ENCODE data around the gene POGLUT2.

POGLUT2 gene

DNA sequence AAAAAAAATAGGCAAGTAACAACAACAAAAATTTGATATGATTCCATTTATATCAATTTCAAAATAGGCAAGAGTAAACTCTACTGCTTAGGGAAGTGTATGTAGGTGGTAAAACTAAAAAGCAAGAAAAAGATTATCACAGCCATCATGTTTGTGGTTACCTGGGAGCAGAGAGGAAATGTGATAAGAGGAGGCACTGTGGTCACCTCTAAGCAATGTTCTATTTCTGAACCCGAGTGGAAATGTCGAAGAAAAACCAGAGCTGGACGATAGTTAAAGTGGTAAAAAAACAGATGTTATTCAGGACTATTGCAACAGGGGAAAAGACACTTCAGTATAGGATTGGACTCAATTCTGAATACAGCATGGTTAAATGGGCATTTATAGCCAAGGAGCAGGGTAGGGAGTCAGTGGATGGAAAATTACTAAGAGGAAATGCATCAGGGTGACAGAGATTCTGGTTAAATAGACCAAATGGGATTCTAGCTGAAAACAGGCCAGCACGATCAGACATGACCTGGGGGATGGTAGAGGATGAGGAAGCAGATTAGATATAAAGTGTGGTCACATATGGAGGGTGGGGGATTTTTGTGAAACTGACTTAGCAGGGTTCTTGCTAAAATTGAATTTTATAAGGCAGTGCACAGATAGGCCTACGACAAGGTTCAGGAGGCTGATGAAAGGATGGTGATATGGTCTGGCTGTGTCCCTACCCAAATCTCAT lies 19.2 kb downstream of the POGLUT2 start:
- ATAC-seq: no peak
- TF ChIP-seq PPARA (CRISPR knock-in tag; IDR thresholded peaks at IDR 0.05; ENCODE audit: borderline replicate concordance) (no peak), TCF4 (CRISPR knock-in tag; IDR thresholded peaks at IDR 0.05; ENCODE audit: borderline replicate concordance) (no peak), ISL1 (CRISPR knock-in tag; IDR thresholded peaks at IDR 0.05) (no peak), ZNF565 (CRISPR knock-in tag; conservative IDR thresholded peaks at IDR 0.05; ENCODE audit: low read depth) (no peak), GLIS3 (CRISPR knock-in tag; IDR thresholded peaks at IDR 0.05) (no peak), ARNTL (CRISPR knock-in tag; IDR thresholded peaks at IDR 0.05; ENCODE audit: borderline replicate concordance, low read depth) (no peak), SNAI2 (CRISPR knock-in tag; IDR thresholded peaks at IDR 0.05) (no peak), TOX (CRISPR knock-in tag; IDR thresholded peaks at IDR 0.05; ENCODE audit: borderline replicate concordance) (no peak), ESRRG (CRISPR knock-in tag; IDR thresholded peaks at IDR 0.05) (no peak), BACH2 (CRISPR knock-in tag; IDR thresholded peaks at IDR 0.05; ENCODE audit: borderline replicate concordance) (no peak), ZFP30 (CRISPR knock-in tag; IDR thresholded peaks at IDR 0.05) (no peak), ZFP3 (CRISPR knock-in tag; IDR thresholded peaks at IDR 0.05) (no peak), ZC3H10 (CRISPR knock-in tag; IDR thresholded peaks at IDR 0.05) (no peak)
- TF ChIP-seq, protein P1, sequence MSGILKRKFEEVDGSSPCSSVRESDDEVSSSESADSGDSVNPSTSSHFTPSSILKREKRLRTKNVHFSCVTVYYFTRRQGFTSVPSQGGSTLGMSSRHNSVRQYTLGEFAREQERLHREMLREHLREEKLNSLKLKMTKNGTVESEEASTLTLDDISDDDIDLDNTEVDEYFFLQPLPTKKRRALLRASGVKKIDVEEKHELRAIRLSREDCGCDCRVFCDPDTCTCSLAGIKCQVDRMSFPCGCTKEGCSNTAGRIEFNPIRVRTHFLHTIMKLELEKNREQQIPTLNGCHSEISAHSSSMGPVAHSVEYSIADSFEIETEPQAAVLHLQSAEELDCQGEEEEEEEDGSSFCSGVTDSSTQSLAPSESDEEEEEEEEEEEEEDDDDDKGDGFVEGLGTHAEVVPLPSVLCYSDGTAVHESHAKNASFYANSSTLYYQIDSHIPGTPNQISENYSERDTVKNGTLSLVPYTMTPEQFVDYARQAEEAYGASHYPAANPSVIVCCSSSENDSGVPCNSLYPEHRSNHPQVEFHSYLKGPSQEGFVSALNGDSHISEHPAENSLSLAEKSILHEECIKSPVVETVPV (CRISPR knock-in tag; IDR thresholded peaks at IDR 0.05): no peak
- TF ChIP-seq, protein P2, sequence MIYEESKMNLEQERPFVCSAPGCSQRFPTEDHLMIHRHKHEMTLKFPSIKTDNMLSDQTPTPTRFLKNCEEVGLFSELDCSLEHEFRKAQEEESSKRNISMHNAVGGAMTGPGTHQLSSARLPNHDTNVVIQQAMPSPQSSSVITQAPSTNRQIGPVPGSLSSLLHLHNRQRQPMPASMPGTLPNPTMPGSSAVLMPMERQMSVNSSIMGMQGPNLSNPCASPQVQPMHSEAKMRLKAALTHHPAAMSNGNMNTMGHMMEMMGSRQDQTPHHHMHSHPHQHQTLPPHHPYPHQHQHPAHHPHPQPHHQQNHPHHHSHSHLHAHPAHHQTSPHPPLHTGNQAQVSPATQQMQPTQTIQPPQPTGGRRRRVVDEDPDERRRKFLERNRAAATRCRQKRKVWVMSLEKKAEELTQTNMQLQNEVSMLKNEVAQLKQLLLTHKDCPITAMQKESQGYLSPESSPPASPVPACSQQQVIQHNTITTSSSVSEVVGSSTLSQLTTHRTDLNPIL (CRISPR knock-in tag; IDR thresholded peaks at IDR 0.05; ENCODE audit: low read depth): no peak
- TF ChIP-seq, protein P3, sequence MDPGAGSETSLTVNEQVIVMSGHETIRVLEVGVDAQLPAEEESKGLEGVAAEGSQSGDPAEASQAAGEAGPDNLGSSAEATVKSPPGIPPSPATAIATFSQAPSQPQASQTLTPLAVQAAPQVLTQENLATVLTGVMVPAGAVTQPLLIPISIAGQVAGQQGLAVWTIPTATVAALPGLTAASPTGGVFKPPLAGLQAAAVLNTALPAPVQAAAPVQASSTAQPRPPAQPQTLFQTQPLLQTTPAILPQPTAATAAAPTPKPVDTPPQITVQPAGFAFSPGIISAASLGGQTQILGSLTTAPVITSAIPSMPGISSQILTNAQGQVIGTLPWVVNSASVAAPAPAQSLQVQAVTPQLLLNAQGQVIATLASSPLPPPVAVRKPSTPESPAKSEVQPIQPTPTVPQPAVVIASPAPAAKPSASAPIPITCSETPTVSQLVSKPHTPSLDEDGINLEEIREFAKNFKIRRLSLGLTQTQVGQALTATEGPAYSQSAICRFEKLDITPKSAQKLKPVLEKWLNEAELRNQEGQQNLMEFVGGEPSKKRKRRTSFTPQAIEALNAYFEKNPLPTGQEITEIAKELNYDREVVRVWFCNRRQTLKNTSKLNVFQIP (CRISPR knock-in tag; IDR thresholded peaks at IDR 0.05; ENCODE audit: borderline replicate concordance, low read depth): no peak
- TF ChIP-seq, protein P4, sequence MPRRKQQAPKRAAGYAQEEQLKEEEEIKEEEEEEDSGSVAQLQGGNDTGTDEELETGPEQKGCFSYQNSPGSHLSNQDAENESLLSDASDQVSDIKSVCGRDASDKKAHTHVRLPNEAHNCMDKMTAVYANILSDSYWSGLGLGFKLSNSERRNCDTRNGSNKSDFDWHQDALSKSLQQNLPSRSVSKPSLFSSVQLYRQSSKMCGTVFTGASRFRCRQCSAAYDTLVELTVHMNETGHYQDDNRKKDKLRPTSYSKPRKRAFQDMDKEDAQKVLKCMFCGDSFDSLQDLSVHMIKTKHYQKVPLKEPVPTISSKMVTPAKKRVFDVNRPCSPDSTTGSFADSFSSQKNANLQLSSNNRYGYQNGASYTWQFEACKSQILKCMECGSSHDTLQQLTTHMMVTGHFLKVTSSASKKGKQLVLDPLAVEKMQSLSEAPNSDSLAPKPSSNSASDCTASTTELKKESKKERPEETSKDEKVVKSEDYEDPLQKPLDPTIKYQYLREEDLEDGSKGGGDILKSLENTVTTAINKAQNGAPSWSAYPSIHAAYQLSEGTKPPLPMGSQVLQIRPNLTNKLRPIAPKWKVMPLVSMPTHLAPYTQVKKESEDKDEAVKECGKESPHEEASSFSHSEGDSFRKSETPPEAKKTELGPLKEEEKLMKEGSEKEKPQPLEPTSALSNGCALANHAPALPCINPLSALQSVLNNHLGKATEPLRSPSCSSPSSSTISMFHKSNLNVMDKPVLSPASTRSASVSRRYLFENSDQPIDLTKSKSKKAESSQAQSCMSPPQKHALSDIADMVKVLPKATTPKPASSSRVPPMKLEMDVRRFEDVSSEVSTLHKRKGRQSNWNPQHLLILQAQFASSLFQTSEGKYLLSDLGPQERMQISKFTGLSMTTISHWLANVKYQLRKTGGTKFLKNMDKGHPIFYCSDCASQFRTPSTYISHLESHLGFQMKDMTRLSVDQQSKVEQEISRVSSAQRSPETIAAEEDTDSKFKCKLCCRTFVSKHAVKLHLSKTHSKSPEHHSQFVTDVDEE (CRISPR knock-in tag; IDR thresholded peaks at IDR 0.05): no peak

DNA sequence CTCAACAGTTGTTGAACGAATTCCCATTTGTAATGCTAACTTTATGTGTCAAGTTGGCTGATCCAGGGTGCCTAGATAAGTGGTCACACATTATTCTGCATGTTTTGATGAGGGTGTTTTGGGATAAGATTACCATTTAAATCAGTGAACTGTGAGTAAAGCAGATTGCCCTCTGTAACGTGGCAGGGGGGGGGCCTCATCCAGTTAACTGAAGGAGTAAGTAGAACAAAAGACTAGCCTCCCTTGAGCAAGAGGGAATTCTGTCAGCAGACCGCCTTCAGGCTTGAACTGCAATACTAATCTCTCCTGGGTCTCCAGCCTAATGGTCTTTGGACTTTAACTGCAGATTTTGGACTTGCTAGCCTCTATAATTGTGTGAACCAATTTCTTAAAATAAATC lies 21.0 kb downstream of the POGLUT2 start:
- no peak for ATAC-seq
- TF ChIP-seq ZFP3 (CRISPR knock-in tag; IDR thresholded peaks at IDR 0.05): no peak
- TF ChIP-seq, protein P2 (CRISPR knock-in tag; IDR thresholded peaks at IDR 0.05; ENCODE audit: low read depth): no peak
- TF ChIP-seq GLIS3 (CRISPR knock-in tag; IDR thresholded peaks at IDR 0.05): no peak
- no peak for TF ChIP-seq RARB (CRISPR knock-in tag; IDR thresholded peaks at IDR 0.05)
- no peak for TF ChIP-seq ESRRG (CRISPR knock-in tag; IDR thresholded peaks at IDR 0.05)
- TF ChIP-seq OSR1 (CRISPR knock-in tag; IDR thresholded peaks at IDR 0.05): no peak
- no peak for TF ChIP-seq ZNF8 (CRISPR knock-in tag; IDR thresholded peaks at IDR 0.05)
- no peak for TF ChIP-seq ISL1 (CRISPR knock-in tag; IDR thresholded peaks at IDR 0.05)
- TF ChIP-seq, protein P3 (CRISPR knock-in tag; IDR thresholded peaks at IDR 0.05; ENCODE audit: borderline replicate concordance, low read depth): no peak
- TF ChIP-seq ARNTL (CRISPR knock-in tag; IDR thresholded peaks at IDR 0.05; ENCODE audit: borderline replicate concordance, low read depth): no peak
- TF ChIP-seq ZFP30 (CRISPR knock-in tag; IDR thresholded peaks at IDR 0.05): no peak
- TF ChIP-seq CSDC2 (CRISPR knock-in tag; IDR thresholded peaks at IDR 0.05): no peak
- no peak for TF ChIP-seq BACH2 (CRISPR knock-in tag; IDR thresholded peaks at IDR 0.05; ENCODE audit: borderline replicate concordance)
- TF ChIP-seq SNAI2 (CRISPR knock-in tag; IDR thresholded peaks at IDR 0.05): no peak
- TF ChIP-seq, protein P5, sequence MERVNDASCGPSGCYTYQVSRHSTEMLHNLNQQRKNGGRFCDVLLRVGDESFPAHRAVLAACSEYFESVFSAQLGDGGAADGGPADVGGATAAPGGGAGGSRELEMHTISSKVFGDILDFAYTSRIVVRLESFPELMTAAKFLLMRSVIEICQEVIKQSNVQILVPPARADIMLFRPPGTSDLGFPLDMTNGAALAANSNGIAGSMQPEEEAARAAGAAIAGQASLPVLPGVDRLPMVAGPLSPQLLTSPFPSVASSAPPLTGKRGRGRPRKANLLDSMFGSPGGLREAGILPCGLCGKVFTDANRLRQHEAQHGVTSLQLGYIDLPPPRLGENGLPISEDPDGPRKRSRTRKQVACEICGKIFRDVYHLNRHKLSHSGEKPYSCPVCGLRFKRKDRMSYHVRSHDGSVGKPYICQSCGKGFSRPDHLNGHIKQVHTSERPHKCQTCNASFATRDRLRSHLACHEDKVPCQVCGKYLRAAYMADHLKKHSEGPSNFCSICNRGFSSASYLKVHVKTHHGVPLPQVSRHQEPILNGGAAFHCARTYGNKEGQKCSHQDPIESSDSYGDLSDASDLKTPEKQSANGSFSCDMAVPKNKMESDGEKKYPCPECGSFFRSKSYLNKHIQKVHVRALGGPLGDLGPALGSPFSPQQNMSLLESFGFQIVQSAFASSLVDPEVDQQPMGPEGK (CRISPR knock-in tag; IDR thresholded peaks at IDR 0.05; ENCODE audit: borderline replicate concordance): no peak
- no peak for TF ChIP-seq TOX (CRISPR knock-in tag; IDR thresholded peaks at IDR 0.05; ENCODE audit: borderline replicate concordance)
- no peak for TF ChIP-seq ZC3H10 (CRISPR knock-in tag; IDR thresholded peaks at IDR 0.05)
- TF ChIP-seq, protein P4 (CRISPR knock-in tag; IDR thresholded peaks at IDR 0.05): no peak
